Left renal cortex interstitium (tissue), 4 donors: Measurements from ENCODE around the gene INTS11. TPM values are rescaled to one million over a fixed set of nuclear protein-coding genes. Genes with fewer than 3 reads are reported as not detected.
"Not testable (repeated sequence)": the region's sequence is repeated elsewhere in the genome, so short reads cannot be mapped to it uniquely, and the experiment has no call there.

Experiments used
- DNase-seq, 4 donors: peaks; one replicate each; pipeline ENCODE4 v3.0.0-alpha.2; 2013; ENCODE audit warnings: low read depth in 4 of 4, low spot score in 2 of 4, missing footprints in 1 of 4
- polyA plus RNA-seq, 4 donors: library from polyadenylated mRNA; unstranded; fragments of 120-200 nt; gene quantifications; one replicate each; pipeline ENCODE4 v1.2.1, GENCODE V29; 2013; ENCODE audit not compliant: insufficient read length in 4 of 4

Gene INTS11
- polyA plus RNA-seq, 4 donors = 94.8 to 169 (median 129) TPM

DNA sequence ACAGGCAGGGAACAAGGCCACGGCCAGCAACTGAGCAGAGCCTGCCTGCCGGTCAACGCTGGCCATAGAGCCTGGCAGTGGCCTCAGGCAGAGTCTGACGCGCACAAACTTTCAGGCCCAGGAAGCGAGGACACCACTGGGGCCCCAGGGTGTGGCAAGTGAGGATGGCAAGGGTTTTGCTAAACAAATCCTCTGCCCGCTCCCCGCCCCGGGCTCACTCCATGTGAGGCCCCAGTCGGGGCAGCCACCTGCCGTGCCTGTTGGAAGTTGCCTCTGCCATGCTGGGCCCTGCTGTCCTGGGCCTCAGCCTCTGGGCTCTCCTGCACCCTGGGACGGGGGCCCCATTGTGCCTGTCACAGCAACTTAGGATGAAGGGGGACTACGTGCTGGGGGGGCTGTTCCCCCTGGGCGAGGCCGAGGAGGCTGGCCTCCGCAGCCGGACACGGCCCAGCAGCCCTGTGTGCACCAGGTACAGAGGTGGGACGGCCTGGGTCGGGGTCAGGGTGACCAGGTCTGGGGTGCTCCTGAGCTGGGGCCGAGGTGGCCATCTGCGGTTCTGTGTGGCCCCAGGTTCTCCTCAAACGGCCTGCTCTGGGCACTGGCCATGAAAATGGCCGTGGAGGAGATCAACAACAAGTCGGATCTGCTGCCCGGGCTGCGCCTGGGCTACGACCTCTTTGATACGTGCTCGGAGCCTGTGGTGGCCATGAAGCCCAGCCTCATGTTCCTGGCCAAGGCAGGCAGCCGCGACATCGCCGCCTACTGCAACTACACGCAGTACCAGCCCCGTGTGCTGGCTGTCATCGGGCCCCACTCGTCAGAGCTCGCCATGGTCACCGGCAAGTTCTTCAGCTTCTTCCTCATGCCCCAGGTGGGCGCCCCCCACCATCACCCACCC is 6.9 kb upstream of the INTS11 start, which contains the start of gene TAS1R3:
TSS of gene TAS1R3 (plus strand) at position 213 of the 898 bp plus-strand sequence. CDS start at position 279, 66 bp downstream.
- no peak for DNase-seq

DNA sequence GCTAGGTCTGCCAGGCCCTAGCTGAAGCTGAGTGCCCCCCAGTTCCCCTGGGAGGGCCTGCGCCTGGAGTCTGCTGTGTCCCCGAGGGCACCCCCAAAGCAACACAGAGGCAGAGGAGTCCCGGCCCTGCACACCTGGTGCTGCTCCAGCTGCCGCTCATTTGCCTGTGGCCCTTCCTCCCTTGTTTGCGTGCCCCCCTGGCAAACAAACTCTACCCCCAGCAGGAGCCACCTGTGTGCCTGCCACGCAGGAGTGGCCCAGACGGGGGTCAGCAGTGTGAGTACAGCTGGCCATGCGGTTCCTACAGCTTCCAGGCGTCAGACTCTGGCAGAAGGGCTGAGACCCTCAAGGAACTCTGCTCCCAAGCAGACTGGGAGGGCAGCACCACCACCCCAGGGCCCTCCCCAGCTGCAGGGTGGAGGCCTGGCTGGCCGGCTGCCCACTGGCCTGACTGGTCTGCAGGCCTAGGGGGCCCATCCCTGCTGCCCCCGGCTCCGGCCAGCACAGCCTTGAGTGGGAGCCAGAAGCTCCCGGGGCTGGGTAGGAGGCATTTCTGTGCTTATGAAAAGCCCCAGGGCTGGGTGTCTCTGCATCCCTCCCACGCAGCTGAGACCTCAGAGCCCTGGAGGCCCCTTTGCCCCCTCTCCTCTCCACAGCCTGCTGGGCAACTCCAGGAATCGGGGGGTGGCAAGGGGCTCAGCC is 6.1 kb upstream of the INTS11 start:
- no peak for DNase-seq

DNA sequence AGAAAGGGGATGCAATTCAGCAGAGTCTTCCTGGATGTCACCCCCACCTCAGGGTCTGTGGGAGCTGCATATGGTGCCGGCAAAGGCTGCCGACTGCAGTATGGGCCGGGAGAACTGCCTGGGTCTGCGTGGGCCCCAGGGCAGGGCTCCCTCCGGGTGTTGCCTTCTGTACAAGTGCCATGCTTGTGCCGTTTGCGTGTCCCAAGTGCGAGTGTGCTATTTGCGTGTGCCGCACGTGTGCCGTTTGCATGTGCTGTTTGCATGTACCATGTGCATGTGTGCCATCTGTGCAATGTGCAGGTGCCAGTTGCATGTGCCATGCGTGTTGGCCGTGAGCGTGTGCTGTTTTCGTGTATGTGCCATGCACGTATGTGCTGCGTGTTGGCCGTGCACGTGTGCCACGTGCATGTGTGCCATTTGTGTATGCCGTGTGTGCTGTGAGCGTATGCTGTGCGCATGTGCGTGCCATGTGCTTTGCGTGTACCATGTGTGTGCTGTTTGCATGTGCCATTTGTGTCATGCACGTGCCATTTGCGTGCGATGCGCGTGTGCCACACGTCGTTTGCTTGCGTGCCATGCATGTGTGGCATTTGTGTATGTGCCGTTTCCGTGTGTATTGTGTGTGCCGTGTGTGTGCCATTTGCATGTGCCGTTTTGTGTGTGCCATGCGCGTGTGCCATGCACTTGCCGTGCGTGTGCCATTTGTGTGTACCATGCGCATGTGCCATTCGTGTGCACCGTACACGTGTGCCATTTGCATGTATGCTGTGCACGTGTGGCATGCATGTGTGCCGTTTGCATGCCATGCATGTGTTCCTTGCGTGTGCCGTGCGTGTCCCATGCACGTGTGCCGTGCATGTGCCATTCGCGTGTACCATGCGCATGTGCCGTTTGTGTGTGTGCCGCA is 5.1 kb upstream of the INTS11 start:
- DNase-seq = no peak

DNA sequence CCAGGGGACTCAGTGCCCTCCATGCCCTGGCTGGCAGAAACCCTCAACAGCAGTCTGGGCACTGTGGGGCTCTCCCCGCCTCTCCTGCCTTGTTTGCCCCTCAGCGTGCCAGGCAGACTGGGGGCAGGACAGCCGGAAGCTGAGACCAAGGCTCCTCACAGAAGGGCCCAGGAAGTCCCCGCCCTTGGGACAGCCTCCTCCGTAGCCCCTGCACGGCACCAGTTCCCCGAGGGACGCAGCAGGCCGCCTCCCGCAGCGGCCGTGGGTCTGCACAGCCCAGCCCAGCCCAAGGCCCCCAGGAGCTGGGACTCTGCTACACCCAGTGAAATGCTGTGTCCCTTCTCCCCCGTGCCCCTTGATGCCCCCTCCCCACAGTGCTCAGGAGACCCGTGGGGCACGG is 3.8 kb upstream of the INTS11 start:
- DNase-seq = no peak

DNA sequence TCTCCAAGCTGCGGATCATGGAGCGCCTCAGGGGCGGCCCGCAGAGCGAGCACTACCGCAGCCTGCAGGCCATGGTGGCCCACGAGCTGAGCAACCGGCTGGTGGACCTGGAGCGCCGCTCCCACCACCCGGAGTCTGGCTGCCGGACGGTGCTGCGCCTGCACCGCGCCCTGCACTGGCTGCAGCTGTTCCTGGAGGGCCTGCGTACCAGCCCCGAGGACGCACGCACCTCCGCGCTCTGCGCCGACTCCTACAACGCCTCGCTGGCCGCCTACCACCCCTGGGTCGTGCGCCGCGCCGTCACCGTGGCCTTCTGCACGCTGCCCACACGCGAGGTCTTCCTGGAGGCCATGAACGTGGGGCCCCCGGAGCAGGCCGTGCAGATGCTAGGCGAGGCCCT is 2.8 kb upstream of the INTS11 start:
- DNase-seq = no peak

DNA sequence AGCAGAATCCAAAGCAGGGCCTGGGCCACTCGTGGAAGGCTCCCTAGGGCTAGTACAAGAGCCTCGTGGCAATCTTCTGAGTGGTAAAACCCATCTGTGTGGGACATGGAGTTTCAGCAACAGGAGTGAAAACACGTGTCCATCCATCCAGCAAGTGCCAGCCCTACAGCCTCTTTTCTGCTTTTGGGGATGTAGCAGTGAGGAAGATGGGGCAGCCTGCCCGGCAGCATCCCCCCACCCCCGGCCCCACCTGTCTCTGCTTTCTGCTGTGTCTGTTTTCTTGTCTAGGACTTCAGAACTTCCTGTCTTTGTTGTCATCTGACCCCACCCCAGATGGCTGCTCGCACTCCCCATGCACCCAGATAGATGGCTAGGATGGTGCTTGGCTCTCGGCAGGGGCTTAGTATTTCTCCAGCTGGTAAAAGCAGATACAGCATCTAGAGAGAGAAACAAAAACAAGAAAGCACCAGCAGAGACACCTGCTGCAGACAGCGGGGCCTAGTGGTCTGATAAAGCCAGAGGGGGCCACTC is 1.7 kb upstream of the INTS11 start:
- no peak for DNase-seq

DNA sequence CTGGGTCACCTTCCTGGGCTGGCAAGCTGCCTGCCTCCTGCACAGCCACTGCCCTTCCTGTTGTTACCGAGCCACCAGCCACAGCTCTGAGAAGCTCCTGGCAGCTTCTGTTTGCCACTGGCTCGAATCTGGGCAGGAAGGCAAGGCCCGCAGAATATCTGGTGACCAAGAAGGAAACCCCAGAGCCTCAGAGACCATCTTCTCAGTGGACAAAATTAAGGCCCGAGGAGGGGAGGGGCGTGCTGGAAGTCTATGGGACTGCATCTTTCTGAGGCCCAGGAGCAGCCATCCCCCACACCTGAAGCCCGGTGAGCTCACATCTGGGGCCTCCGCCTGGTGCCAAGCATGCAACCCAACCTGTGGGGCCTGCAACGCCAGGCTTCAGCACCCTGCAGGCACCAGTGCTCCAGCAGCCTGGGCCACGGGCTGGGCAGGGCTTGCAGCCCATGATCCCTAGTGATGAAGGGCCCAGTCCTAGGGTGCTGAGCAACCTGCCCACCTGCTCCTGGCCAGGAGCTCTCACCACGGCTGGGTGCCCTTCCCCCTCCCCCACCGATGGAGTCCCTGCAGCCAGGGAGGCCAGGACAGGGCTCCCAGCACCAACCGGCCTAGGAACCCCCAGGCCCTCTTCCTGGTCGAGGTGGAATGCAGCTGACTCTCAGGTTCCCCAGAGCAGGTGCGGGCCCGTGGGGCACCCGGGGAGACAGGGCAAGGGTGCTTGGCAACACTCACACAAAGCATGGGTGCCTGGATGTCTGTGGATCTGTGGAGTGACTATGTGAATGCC is 1.0 kb upstream of the INTS11 start:
- DNase-seq = no peak

DNA sequence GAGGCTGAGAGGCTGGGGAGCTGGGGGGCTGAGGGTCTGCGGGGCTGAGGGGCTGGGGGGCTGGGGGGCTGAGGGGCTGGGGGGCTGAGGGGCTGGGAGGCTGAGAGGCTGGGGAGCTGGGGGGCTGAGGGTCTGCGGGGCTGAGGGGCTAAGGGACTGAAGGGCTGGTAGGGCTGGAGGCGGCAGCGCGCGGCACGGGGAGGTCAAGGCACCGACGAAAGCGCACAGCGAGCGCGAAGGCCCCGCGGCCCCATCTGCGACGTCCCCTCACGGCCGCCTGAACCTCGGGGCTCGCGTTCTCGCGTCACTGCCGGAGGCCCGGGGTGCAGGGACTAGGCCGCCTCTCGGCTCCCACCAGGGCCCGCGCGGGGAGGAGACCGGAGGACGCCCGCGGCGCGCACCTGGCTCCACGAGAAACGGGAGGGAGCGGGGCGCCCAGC is 356 bp downstream of the INTS11 start:
- no peak for DNase-seq

DNA sequence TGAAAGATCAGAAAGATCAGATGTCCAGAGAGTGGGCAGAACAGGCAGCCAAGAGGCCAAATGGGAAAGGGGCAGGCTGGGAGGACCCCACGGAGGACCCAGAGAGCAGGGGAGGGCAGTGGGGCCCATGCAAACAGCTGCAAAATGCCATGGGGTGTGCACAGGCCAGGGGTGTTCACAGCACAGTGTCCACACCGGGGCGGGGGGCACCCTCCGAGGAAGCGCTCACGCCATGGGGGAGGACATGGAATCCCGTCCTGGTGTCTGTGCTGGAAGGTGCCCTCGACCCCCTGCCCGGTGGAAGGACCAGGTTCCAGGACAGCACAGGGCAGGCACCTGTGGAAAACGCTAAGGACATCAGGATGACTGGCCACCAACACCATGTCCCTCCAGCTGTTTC is 1.5 kb downstream of the INTS11 start:
- DNase-seq = no peak

DNA sequence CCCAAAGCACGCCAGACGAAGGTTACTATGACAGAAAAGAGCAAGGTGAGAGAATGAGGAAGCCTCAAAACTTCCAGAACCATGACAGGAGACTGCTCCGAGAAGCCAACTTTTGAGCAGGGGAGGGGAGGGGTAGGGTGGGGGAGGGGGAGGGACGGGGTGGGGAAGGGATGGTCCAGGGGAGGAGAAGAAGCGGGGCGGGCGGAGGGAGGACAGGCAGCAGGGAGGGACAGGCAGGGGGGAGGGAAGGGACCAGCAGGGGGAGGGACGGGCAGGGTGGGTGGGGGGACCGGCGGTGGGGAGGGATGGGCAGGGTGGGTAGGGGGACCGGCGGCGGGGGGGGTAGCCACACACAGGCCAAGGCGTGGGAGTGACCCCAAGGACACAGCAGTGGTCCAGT is 2.0 kb downstream of the INTS11 start:
- no peak for DNase-seq

DNA sequence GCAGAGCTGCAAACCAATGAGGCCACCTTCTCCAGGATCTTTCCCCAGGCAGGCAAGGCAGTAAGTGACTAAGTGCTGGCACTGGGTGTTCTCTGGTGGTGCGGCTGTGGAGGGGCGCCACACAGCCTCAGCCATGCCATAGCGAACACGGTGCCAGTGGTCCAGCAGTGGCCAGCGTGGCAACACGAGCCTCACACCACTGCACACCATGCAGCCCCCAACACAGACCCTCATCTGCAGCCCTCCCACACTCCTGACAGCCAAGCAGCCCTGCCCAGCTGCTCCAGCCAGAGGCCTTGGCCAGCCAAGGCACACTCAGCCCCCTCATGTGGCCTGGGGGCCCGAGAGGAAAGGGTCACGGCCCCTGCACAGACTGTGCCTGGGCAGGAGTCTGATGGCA is 3.0 kb downstream of the INTS11 start:
- DNase-seq = no peak

DNA sequence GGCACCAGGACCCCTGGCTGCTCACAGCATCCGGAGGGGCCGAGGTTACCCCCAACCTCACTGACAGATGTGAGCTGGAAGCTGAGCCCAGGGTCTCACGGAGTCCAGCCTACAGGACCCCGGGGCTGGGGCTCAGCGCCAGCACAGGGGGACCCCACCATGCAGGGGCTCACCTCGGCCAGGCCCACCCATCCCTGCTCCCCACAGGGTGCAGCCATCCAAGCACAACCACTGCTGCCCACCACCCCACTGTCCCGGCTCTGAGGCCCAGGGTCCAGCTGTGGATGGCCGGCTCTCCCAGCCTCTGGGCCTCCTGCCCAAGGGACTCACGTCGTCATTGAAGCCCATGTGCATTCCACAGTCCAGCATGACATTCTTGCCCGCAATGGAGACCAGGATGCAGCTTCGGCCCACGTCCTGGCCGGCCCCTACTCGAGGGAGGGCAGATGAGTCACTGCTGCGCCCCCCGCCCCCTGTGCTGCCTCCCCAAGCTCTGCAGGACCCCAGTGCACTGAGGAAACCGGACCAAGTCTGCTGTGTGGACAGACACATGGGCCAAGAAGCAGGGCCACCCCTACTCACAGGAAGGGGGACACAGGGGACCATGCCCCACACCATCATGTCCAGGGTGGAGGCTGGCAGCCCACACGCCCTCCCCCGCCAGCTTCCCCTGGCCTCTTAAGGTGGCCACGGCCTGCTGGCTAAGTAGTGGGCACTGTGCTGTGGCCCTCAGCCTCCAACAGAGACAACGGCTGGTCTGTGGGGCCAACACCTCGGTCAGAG is 3.6 kb downstream of the INTS11 start:
- DNase-seq = no peak

DNA sequence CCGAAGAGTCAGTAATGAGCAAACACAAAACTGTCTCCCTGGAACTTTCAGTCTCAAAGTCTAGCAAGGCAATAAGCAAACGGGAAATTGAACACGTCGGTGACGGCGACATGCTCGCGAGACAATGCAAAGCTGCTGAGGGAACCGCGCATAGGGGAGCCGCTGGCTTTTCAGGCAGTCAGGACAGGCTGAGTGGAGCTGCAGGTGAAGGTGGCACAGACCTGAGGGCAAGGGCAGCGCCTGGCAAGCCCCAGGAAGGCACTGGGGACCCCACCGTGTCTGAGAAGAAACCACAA is 4.9 kb downstream of the INTS11 start:
- DNase-seq = no peak

DNA sequence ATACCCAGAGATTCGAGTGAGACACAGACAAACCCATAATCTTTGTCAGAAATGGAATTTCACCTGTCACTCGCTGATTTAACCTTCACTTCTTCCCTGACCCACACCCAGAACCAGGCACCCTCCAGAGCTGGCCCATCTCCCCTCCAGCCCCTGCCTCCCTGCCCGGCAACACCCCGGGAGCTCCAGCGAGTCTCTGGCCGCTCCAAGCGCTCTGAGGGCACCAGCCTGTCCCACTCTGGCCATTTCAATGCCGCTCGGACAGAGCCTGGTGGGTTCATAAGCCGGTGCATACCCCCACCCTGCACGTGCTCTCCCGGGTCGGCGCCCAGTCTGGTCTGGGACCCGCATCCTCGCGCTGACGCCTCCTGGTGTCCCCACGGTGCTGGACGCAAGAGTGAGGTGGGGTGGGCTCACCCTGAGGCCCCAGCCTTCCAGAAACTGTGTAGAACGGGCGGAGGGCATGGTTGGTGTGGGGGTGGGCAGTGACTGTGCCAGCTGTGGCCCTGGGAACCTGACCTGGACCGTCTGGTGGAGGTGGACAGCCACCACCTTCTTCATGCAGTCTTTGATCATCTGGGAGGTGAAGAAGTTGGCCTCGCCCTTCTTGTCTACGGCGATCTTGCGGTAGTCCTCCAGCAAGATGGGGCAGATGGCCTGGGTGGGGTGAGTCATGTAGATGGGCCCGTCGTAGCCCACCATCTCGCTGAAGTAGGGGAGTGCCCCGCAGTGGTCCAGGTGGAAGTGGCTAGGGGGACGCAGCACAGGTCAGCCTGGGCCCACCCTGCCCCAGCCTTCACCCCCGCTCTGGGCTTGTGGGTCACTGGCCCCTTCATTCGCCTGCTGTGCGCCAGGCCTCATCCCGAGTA is 5.4 kb downstream of the INTS11 start:
- no peak for DNase-seq

DNA sequence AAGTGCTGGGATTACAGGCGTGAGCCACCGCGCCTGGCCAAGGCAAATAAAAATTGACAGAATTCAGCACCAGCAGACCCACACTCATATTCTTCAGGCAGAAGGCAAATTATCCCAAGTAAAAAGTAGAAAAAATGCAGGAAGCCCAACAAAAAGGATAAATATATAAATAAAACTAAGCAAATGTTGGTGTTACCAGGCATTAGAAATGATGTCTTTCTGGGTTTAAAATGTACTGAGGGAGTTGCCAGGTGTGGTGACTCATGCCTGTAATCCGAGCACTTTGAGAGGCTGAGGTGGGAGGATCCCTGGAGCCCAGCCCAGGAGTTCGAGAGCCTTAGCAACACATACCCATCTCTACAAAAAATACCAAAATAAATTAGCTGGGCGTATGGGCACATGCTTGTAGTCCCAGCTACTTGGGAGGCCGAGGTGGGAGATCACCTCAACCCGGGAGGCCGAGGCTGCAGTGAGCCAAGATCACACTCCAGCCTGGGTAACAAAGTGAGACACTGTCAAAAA is 6.3 kb downstream of the INTS11 start:
- no peak for DNase-seq

DNA sequence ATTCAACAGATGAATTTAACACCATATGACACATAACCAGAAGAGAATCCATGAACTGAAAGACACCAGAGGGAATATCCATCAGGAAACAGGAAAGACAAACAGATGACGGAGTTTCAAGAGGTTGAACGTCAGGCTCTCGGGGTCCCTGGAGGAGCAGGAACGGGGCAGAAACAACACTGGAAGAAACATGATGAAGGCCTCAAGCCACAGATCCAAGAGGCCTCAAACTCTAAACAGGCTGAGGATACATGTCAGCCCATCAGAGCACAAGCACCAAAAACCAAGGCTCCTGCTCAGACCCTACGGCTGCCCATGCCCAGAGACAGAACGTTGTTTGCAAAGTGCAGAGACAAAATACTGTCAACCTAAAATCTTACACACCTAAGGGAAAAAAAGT is 7.0 kb downstream of the INTS11 start:
- no peak for DNase-seq

DNA sequence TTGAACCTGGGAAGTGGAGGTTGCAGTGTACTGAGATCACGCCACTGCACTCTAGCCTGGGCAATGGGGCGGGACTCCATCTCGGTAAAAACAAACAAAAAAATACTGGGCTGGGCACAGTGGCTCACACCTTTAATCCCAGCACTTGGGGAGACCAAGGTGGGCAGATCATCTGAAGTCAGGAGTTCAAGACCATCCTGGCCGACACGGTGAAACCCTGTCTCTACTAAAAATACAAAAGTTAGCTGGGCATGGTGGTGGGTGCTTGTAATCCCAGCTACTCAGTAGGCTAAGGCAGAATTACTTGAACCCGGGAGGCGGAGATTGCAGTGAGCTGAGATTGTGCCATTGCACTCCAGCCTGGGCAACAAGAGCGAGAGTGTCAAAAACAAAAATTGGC is 8.3 kb downstream of the INTS11 start:
- DNase-seq = not testable (repeated sequence)

DNA sequence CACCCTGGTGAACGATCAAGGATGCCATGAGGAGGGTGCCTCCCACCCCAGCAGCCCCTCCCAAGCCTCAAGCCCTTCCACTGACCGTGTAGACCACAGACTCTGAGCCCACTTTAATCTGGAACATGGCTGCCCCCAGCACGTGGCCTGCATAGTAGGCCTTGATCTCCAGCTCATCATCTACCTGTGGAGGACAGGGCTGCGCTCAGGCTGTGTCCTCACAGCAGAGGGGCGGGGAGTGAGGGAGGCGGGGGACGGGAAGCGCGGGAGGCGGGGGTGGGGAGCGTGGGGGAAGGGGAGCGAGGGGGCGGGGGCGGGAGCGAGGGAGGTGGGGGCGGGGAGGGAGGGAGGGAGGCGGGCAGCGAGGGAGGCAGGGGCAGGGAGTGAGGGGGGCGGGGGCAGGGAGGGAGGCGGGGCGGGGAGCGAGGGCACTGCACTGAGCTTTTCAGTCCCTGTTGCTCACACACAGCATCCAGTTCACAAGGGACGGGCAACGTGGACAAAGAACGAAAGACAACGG is 9.0 kb downstream of the INTS11 start:
- no peak for DNase-seq
